ENCODE data around the gene GTF3C4. TPM values are rescaled to one million over a fixed set of nuclear protein-coding genes. Genes with fewer than 3 reads are reported as not detected.

GTF3C4 gene
- total and polyA plus RNA-seq, 2 of the 8 experiments (the other 6 are each of a cell fraction or from before 2014, with no cell fraction given) = 6.8 to 39.2 TPM

DNA sequence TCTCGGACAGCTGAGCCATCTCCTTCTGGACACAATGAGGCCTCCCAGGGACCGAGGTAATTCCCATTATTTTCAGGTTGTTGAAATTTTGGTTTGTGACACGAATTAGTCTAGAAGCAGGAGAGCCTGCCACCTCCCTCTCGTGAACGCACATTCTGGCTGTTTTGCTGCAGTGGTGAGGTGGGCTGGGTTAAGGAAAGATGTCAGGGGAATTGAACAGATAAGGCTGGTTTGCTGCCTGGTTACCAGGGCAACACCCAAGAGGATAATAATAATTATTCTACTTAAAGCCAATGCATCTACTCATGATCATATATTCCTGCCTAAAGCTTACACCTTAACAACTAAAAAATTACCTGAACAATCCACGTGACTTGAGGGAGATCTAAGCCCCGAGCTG is 38.6 kb upstream of the GTF3C4 start:
- no peak overlapping the region for H4K8ac ChIP-seq (ENCODE audit: extremely low read depth, insufficient read depth, low read length)
- H3K9ac ChIP-seq (replicated peaks in 1 of 4; ENCODE audit: extremely low read depth in 1 of 4, low read depth in 3 of 4, low read length in 3 of 4) = no peak overlapping the region
- no peak overlapping the region for H2BK20ac ChIP-seq (ENCODE audit: low read length)
- no peak overlapping the region for H3K14ac ChIP-seq (ENCODE audit: insufficient read length)
- H4K5ac ChIP-seq (ENCODE audit: insufficient read length, low read depth, low read length) = no peak overlapping the region
- TF ChIP-seq, protein P1, sequence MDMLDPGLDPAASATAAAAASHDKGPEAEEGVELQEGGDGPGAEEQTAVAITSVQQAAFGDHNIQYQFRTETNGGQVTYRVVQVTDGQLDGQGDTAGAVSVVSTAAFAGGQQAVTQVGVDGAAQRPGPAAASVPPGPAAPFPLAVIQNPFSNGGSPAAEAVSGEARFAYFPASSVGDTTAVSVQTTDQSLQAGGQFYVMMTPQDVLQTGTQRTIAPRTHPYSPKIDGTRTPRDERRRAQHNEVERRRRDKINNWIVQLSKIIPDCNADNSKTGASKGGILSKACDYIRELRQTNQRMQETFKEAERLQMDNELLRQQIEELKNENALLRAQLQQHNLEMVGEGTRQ (IDR thresholded peaks at IDR 0.05; ENCODE audit: low read length) = no peak
- TF ChIP-seq CREB1 (IDR thresholded peaks at IDR 0.05) (no peak), GABPA (IDR thresholded peaks at IDR 0.05; ENCODE audit: borderline replicate concordance, insufficient read depth, low read length) (no peak), JUN (IDR thresholded peaks at IDR 0.05; ENCODE audit: low read depth, low read length) (no peak), FOSL1 (IDR thresholded peaks at IDR 0.05; ENCODE audit: insufficient read depth, low read depth, low read length) (no peak)
- TF ChIP-seq, protein P2, sequence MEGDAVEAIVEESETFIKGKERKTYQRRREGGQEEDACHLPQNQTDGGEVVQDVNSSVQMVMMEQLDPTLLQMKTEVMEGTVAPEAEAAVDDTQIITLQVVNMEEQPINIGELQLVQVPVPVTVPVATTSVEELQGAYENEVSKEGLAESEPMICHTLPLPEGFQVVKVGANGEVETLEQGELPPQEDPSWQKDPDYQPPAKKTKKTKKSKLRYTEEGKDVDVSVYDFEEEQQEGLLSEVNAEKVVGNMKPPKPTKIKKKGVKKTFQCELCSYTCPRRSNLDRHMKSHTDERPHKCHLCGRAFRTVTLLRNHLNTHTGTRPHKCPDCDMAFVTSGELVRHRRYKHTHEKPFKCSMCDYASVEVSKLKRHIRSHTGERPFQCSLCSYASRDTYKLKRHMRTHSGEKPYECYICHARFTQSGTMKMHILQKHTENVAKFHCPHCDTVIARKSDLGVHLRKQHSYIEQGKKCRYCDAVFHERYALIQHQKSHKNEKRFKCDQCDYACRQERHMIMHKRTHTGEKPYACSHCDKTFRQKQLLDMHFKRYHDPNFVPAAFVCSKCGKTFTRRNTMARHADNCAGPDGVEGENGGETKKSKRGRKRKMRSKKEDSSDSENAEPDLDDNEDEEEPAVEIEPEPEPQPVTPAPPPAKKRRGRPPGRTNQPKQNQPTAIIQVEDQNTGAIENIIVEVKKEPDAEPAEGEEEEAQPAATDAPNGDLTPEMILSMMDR (IDR thresholded peaks at IDR 0.05; ENCODE audit: control extremely low read depth in 1 of 3, insufficient read depth in 1 of 3, low read depth in 1 of 3, low read length in 3 of 3) = no peak
- TF ChIP-seq, protein P3, sequence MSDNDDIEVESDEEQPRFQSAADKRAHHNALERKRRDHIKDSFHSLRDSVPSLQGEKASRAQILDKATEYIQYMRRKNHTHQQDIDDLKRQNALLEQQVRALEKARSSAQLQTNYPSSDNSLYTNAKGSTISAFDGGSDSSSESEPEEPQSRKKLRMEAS (IDR thresholded peaks at IDR 0.05) = no peak
- no peak overlapping the region for H3K27ac ChIP-seq (ENCODE audit: low read depth, low read length)
- no peak overlapping the region for H2BK15ac ChIP-seq (ENCODE audit: low read length)
- no peak overlapping the region for H3K4me3 ChIP-seq (ENCODE audit: extremely low read depth in 1 of 4, insufficient read depth in 2 of 4, low read depth in 3 of 4, low read length in 4 of 4)
- no peak overlapping the region for H3K18ac ChIP-seq (ENCODE audit: extremely low read depth, low read length)
- H2BK5ac ChIP-seq (ENCODE audit: low read depth, low read length) = no peak overlapping the region
- no peaks in the 10 kb centered on the region for H3K79me2 ChIP-seq (ENCODE audit: control insufficient read depth in 1 of 2, insufficient read depth in 2 of 2, low read length in 2 of 2)
- H4K20me1 ChIP-seq (replicated peaks in 1 of 2; ENCODE audit: control insufficient read depth in 1 of 2, insufficient read depth in 2 of 2, low read length in 2 of 2) = peaks cover 3 to 4% of the 10 kb centered on the region in 2 experiments
- CTCF ChIA-PET (ENCODE audit: partially characterized antibody) = interaction anchor here (3.9 kb wide), 1 partner anchor 13 kb away, joined by 16 read pairs; no protein-coding TSS in a partner anchor
- H4K91ac ChIP-seq (replicated peaks; ENCODE audit: insufficient read length, low read length) = no peak overlapping the region
- H3K4me1 ChIP-seq (replicated peaks in 1 of 4; ENCODE audit: control insufficient read depth in 3 of 4, insufficient read depth in 4 of 4, low read length in 3 of 4) = 0 out of 7 replicates have a peak, but pooled peaks cover 0 to 3% (median 0%) of the 10 kb centered on the region in 4 experiments
- no peak overlapping the region for H2AFZ ChIP-seq (ENCODE audit: low read length)
- H3K27me3 ChIP-seq (replicated peaks in 1 of 4; ENCODE audit: control insufficient read depth in 3 of 4, extremely low read depth in 1 of 4, insufficient read depth in 3 of 4, low read length in 3 of 4) = no peaks in the 10 kb centered on the region
- H3K36me3 ChIP-seq (ENCODE audit: control insufficient read depth in 2 of 4, insufficient read depth in 4 of 4, low read length in 3 of 4) = peaks cover 3 to 27% (median 14%) of the 10 kb centered on the region in 4 experiments; a peak in 7 of 8 replicates
- no peak overlapping the region for H3K56ac ChIP-seq (replicated peaks; ENCODE audit: insufficient read length, low read depth, low read length)
- H3K9me3 ChIP-seq (ENCODE audit: insufficient read depth in 2 of 2, low read depth in 1 of 2, low read length in 1 of 2) = no peaks in the 10 kb centered on the region
- no peak overlapping the region for H2BK12ac ChIP-seq (ENCODE audit: low read depth, low read length)
- no peak overlapping the region for H2AK5ac ChIP-seq (ENCODE audit: low read depth, low read length)
- 92% methylated on average over 7 of the region's 7 CpGs; no CpG with 5 or more reads in 1 of the 2 experiments for WGBS, 2 experiments (ENCODE audit: extremely low coverage in 1 of 2, insufficient coverage in 1 of 2, insufficient read length in 1 of 2, insufficient replicate concordance in 2 of 2, low coverage in 1 of 2, low lambda C conversion rate in 2 of 2, missing lambda C conversion rate in 1 of 2)
- no peak overlapping the region for H3K23ac ChIP-seq (ENCODE audit: insufficient read length)
- no peaks in the 10 kb centered on the region for H3K23me2 ChIP-seq (ENCODE audit: low read depth, low read length)
- DNase-seq (ENCODE audit: low read depth in 1 of 2, low spot score in 2 of 2) (no peak), FAIRE-seq (no peak)
- H3K79me1 ChIP-seq (ENCODE audit: low read depth, low read length) = no peaks in the 10 kb centered on the region; the same call in 1 of the 2 replicates
- no peak overlapping the region for H3K4ac ChIP-seq (replicated peaks; ENCODE audit: insufficient read length, low read depth, low read length)
- POLR2A ChIA-PET (ENCODE audit: partially characterized antibody) = interaction anchor here (1.2 kb wide), 1 partner anchor 13 kb away, joined by 3 read pairs; no protein-coding TSS in a partner anchor
- H3K4me2 ChIP-seq (ENCODE audit: insufficient read depth in 1 of 2, low read depth in 2 of 2, low read length in 2 of 2) = no peak overlapping the region
- no peak overlapping the region for H2BK120ac ChIP-seq (replicated peaks; ENCODE audit: low read depth, low read length)

Measured in H1 (cell line).